Measurements from ENCODE around the gene KIAA2012.
"Not testable (repeated sequence)": the region's sequence is repeated elsewhere in the genome, so short reads cannot be mapped to it uniquely, and the experiment has no call there.

The KIAA2012 gene

DNA sequence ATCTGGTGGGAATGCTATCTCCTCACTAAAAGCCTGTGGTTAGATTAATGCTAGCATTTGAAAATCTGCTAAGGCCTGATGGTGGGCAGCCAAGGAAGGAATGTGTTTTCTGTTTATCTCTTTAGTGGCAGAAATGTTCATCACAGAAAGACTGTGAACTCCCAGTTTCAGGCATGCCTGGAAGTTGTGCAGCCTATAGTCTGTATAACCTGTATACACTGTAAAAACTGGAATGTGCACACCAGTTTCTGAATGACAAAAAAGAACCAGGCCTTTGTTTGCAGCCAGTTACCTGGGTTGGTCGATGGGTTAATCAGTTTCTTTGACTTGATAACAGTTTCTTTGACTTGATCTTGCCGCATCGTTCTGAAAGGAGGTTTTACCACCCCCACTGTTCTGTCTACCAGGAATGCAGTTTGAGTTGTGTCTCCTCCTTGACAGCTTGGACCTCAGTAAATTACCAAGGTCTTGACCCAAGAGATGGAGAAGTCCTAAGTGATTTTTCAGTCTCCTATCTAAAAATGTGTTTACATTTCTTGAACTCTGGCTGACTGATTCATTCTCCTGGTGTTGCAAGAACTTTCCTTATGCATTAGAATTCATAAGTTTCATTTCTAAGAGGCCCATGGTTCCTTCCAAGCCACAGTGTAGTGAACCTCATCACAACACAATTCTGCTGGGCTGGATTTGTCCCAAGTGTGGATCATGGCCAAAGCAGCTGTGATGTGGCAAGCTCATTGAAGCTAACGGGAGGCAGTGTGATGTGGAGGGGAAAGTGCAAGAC, 62.2 kb downstream of the KIAA2012 start:
- Histone ChIP-seq H3K4me3 (ENCODE audit: low read depth, low read length) (no peak overlapping the region), H3K9me3 (ENCODE audit: control insufficient read depth, insufficient read depth, low read depth, low read length) (no peaks in the 10 kb centered on the region), H3K4me1 (ENCODE audit: control insufficient read depth, insufficient read depth, low read length) (no peaks in the 10 kb centered on the region), H3K36me3 (ENCODE audit: control insufficient read depth in 2 of 2, insufficient read depth in 1 of 2, low read length in 2 of 2) (no peaks in the 10 kb centered on the region), H3K27ac (ENCODE audit: extremely low read depth, low read depth, low read length) (no peak overlapping the region)
- ChIA-PET CTCF (interaction anchor here (0.6 to 1.3 kb wide), 4 partner anchors 17 to 218 kb away, joined by 3 to 4 read pairs (median 4); no protein-coding TSS in a partner anchor), POLR2A (no interaction called here)
- TF ChIP-seq, protein P1, sequence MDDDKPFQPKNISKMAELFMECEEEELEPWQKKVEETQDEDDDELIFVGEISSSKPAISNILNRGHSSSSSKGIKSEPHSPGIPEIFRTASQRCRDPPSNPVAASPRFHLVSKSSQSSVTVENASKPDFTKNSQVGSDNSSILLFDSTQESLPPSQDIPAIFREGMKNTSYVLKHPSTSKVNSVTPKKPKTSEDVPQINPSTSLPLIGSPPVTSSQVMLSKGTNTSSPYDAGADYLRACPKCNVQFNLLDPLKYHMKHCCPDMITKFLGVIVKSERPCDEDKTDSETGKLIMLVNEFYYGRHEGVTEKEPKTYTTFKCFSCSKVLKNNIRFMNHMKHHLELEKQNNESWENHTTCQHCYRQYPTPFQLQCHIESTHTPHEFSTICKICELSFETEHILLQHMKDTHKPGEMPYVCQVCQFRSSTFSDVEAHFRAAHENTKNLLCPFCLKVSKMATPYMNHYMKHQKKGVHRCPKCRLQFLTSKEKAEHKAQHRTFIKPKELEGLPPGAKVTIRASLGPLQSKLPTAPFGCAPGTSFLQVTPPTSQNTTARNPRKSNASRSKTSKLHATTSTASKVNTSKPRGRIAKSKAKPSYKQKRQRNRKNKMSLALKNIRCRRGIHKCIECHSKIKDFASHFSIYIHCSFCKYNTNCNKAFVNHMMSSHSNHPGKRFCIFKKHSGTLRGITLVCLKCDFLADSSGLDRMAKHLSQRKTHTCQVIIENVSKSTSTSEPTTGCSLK (tag by site-specific recombination; IDR thresholded peaks at IDR 0.05): no peak
- TF ChIP-seq, protein P2, sequence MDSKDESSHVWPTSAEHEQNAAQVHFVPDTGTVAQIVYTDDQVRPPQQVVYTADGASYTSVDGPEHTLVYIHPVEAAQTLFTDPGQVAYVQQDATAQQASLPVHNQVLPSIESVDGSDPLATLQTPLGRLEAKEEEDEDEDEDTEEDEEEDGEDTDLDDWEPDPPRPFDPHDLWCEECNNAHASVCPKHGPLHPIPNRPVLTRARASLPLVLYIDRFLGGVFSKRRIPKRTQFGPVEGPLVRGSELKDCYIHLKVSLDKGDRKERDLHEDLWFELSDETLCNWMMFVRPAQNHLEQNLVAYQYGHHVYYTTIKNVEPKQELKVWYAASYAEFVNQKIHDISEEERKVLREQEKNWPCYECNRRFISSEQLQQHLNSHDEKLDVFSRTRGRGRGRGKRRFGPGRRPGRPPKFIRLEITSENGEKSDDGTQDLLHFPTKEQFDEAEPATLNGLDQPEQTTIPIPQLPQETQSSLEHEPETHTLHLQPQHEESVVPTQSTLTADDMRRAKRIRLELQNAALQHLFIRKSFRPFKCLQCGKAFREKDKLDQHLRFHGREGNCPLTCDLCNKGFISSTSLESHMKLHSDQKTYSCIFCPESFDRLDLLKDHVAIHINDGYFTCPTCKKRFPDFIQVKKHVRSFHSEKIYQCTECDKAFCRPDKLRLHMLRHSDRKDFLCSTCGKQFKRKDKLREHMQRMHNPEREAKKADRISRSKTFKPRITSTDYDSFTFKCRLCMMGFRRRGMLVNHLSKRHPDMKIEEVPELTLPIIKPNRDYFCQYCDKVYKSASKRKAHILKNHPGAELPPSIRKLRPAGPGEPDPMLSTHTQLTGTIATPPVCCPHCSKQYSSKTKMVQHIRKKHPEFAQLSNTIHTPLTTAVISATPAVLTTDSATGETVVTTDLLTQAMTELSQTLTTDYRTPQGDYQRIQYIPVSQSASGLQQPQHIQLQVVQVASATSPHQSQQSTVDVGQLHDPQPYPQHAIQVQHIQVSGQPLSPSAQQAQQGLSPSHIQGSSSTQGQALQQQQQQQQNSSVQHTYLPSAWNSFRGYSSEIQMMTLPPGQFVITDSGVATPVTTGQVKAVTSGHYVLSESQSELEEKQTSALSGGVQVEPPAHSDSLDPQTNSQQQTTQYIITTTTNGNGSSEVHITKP (tag by site-specific recombination; IDR thresholded peaks at IDR 0.05): 0 out of 2 replicates have a peak, but pooled peaks have one; percentile 17

DNA sequence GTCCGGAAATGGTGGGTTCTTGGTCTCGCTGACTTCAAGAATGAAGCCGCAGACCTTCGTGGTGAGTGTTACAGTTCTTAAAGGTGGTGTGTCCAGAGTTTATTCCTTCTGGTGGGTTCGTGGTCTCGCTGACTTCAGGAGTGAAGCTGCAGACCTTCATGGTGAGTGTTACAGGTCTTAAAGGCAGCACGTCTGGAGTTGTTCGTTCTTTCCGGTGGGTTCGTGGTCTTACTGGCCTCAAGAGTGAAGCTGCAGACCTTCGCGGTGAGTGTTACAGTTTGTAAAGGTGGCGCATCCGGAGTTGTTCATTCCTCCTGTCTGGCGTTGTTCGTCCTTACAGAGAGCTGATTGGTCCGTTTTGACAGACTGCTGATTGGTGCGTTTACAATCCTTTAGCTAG, 63.0 kb downstream of the KIAA2012 start:
- H3K27ac ChIP-seq (ENCODE audit: extremely low read depth, low read depth, low read length); H3K9me3 ChIP-seq (ENCODE audit: control insufficient read depth, insufficient read depth, low read depth, low read length); H3K4me3 ChIP-seq (ENCODE audit: low read depth, low read length); H3K4me1 ChIP-seq (ENCODE audit: control insufficient read depth, insufficient read depth, low read length); POLR2A ChIA-PET; H3K36me3 ChIP-seq (ENCODE audit: control insufficient read depth in 2 of 2, insufficient read depth in 1 of 2, low read length in 2 of 2): not testable (repeated sequence)
- CTCF ChIA-PET: interaction anchor here (0.6 to 1.3 kb wide), 3 partner anchors 16 to 219 kb away, joined by 3 to 4 read pairs (median 4); no protein-coding TSS in a partner anchor

GRCh38 chr2:202136526-202136925, 63.5 kb downstream of the KIAA2012 start:
- Histone ChIP-seq H3K9me3 (ENCODE audit: control insufficient read depth, insufficient read depth, low read depth, low read length) (no peaks in the 10 kb centered on the region), H3K27ac (ENCODE audit: extremely low read depth, low read depth, low read length) (no peak overlapping the region), H3K36me3 (ENCODE audit: control insufficient read depth in 2 of 2, insufficient read depth in 1 of 2, low read length in 2 of 2) (no peaks in the 10 kb centered on the region), H3K4me3 (ENCODE audit: low read depth, low read length) (no peak overlapping the region), H3K4me1 (ENCODE audit: control insufficient read depth, insufficient read depth, low read length) (no peaks in the 10 kb centered on the region)
- no peak for TF ChIP-seq ZNF2 (tag by site-specific recombination; IDR thresholded peaks at IDR 0.05)
- no peak for TF ChIP-seq ZNF521 (tag by site-specific recombination; IDR thresholded peaks at IDR 0.05)
- no peak for TF ChIP-seq GFI1B (tag by site-specific recombination; IDR thresholded peaks at IDR 0.05)
- TF ChIP-seq ZBTB20 (tag by site-specific recombination; IDR thresholded peaks at IDR 0.05): no peak
- TF ChIP-seq ZSCAN4 (tag by site-specific recombination; IDR thresholded peaks at IDR 0.05): no peak
- TF ChIP-seq ZNF558 (tag by site-specific recombination; IDR thresholded peaks at IDR 0.05): no peak
- no peak for TF ChIP-seq ZNF37A (tag by site-specific recombination; IDR thresholded peaks at IDR 0.05)
- no peak for TF ChIP-seq ZBTB7A (tag by site-specific recombination; IDR thresholded peaks at IDR 0.05; ENCODE audit: low read depth)
- no peak for TF ChIP-seq ZNF146 (tag by site-specific recombination; IDR thresholded peaks at IDR 0.05)
- no peak for TF ChIP-seq SP3 (tag by site-specific recombination; IDR thresholded peaks at IDR 0.05)
- TF ChIP-seq, protein P3, sequence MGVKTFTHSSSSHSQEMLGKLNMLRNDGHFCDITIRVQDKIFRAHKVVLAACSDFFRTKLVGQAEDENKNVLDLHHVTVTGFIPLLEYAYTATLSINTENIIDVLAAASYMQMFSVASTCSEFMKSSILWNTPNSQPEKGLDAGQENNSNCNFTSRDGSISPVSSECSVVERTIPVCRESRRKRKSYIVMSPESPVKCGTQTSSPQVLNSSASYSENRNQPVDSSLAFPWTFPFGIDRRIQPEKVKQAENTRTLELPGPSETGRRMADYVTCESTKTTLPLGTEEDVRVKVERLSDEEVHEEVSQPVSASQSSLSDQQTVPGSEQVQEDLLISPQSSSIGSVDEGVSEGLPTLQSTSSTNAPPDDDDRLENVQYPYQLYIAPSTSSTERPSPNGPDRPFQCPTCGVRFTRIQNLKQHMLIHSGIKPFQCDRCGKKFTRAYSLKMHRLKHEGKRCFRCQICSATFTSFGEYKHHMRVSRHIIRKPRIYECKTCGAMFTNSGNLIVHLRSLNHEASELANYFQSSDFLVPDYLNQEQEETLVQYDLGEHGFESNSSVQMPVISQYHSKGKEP (tag by site-specific recombination; IDR thresholded peaks at IDR 0.05): no peak
- no peak for TF ChIP-seq ZBTB1 (tag by site-specific recombination; IDR thresholded peaks at IDR 0.05)
- no peak for TF ChIP-seq REPIN1 (tag by site-specific recombination; IDR thresholded peaks at IDR 0.05; ENCODE audit: low read depth)
- no peak for TF ChIP-seq ZNF426 (tag by site-specific recombination; IDR thresholded peaks at IDR 0.05)
- no peak for TF ChIP-seq ZNF514 (tag by site-specific recombination; IDR thresholded peaks at IDR 0.05)
- TF ChIP-seq SP2 (tag by site-specific recombination; IDR thresholded peaks at IDR 0.05): no peak
- TF ChIP-seq KLF16 (tag by site-specific recombination; IDR thresholded peaks at IDR 0.05): no peak
- no peak for TF ChIP-seq ZNF600 (tag by site-specific recombination; IDR thresholded peaks at IDR 0.05)
- POLR2A ChIA-PET: no interaction called here
- CTCF ChIA-PET: no interaction called here
